ENCODE measurements around the gene PRKG1.

- TF ChIP-seq EZH2 (IDR thresholded peaks at IDR 0.05; ENCODE audit: low read depth, unreplicated experiment) (no peak), CTCF (conservative IDR thresholded peaks at IDR 0.05; ENCODE audit: low read depth in 2 of 2) (no peak), POLR2AphosphoS5 (IDR thresholded peaks at IDR 0.05; ENCODE audit: low read depth) (no peak)
Observed at GRCh38 chr10:52110576-52110975, 1036.3 kb downstream of the PRKG1 start.

Data from GM23338 (cell line).